Activated T-cell treated with anti-CD3 and anti-CD28 coated beads for 4 hours (primary cell): ENCODE results near the gene PNPT1.

Experiments used
- DNase-seq: peaks from one replicate; pipeline ENCODE4 v3.0.0-alpha.2; 2020

The PNPT1 gene

GRCh38 chr2:55592130-55592529, 101.5 kb downstream of the PNPT1 start:
- DNase-seq: no peak

DNA sequence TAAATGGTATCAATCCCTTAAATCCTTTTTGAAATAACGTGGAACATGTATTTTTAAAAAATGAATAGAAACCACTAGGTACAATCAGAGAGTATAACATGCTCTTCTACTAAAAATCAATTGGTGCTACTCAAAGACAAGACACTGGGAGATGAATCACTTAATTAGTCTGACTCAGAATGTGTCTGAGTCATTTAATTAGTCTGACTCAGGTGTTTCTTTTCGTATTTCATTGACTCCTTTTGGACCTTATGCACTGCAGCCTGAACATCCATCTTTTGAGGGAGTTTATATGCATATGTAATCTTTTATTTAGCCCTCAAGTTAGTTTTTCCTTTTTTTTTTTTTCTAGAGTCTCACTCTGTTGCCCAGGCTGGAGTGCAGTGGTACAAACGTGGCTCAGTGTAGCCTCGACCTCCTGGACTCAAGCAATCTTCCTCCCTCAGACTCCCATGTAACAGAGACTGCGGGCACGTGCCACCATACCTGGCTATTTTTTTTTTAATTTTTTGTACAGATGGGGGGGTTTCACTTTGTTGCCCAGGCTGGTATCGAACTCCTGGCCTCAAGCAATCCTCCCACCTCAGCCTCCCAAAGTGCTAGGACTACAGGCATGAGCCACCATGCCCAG, 102.7 kb downstream of the PNPT1 start:
- DNase-seq: no peak

DNA sequence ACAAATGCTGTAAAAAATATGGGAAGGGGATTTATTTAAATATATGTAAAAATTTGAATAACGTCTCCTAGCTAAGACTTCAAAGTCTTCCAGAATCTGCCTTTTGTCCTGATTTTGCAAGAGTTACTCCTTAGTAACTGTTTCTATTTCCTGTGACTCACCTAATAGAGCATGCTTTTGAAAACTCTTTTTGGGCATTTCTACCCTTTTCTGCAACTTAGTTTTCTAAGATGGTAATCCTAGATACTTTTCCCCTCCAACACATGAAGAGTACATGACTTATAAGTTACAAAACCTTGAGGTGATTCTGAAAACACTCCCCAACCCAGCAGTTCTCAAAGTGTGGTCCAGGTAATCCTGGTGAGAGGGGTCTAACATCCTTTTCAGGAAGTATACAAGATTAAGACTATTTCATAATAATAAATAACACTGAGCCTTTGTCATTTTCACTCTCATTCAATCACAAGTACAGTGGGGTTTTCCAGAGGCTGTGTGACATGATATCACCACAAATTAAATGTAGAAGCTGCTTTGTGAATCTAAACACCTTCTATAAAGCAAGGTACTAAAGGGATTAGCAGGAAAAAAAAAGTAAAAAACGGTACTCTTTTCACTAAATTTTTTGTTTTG, 108.1 kb downstream of the PNPT1 start:
- DNase-seq: no peak
